Measurements from ENCODE around the gene CSMD2.

The CSMD2 gene

GRCh38 chr1:33507661-33508060 is 657.4 kb downstream of the CSMD2 start:
- no peak overlapping the region for H3K4me3 ChIP-seq (ENCODE audit: low read depth, low read length)
- no peak for TF ChIP-seq CTCF (IDR thresholded peaks at IDR 0.05; ENCODE audit: borderline replicate concordance, insufficient read depth, low read depth, low read length)

DNA sequence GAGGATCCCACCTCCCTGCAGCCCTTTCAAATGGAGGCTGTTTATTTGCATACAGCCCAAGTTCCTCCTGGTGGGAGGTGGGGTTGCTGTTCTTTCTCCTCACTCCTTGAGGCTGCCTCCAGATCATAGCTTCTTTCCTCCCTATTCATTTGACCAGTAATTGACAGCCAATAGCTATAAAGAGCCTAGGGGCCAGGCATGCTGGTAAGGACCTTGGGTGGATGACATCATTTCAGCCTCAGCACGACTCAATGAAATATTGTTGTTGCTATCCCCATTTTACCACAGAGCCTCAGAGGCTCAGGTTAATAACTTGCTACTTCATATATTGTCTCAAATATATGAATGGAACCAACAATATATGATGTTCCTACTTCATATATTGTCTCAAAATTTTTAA is 661.5 kb downstream of the CSMD2 start:
- no peak overlapping the region for H3K4me3 ChIP-seq (ENCODE audit: low read depth, low read length)
- no peak for TF ChIP-seq CTCF (IDR thresholded peaks at IDR 0.05; ENCODE audit: borderline replicate concordance, insufficient read depth, low read depth, low read length)

GRCh38 chr1:33502726-33503125 is 662.3 kb downstream of the CSMD2 start:
- H3K4me3 ChIP-seq (ENCODE audit: low read depth, low read length) = no peak overlapping the region
- no peak for TF ChIP-seq CTCF (IDR thresholded peaks at IDR 0.05; ENCODE audit: borderline replicate concordance, insufficient read depth, low read depth, low read length)

DNA sequence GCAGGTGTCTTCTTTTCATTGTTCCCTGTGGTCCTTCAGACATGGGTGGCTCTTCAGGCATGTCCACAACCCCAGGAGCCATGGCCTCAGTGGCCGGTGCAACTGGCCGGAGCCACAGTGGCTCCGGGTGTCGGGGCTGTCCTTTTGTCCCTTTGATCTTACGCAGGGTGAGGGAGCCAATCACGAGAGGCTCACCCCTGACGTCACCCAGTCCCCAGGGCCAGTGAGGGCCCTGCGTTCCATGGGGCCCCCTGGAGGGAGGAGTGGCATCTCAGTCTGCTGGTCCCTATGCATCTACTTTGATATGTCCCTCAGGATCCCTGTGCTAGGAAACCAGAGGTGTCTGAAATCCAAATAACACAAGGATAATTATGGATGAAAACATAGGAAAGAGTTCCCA is 663.3 kb downstream of the CSMD2 start:
- H3K4me3 ChIP-seq (ENCODE audit: low read depth, low read length) = no peak overlapping the region
- no peak for TF ChIP-seq CTCF (IDR thresholded peaks at IDR 0.05; ENCODE audit: borderline replicate concordance, insufficient read depth, low read depth, low read length)

GRCh38 chr1:33501309-33501708 is 663.7 kb downstream of the CSMD2 start:
- no peak overlapping the region for H3K4me3 ChIP-seq (ENCODE audit: low read depth, low read length)
- no peak for TF ChIP-seq CTCF (IDR thresholded peaks at IDR 0.05; ENCODE audit: borderline replicate concordance, insufficient read depth, low read depth, low read length)

GRCh38 chr1:33500547-33500946 is 664.5 kb downstream of the CSMD2 start:
- no peak overlapping the region for H3K4me3 ChIP-seq (ENCODE audit: low read depth, low read length)
- TF ChIP-seq CTCF (IDR thresholded peaks at IDR 0.05; ENCODE audit: borderline replicate concordance, insufficient read depth, low read depth, low read length) = no peak

DNA sequence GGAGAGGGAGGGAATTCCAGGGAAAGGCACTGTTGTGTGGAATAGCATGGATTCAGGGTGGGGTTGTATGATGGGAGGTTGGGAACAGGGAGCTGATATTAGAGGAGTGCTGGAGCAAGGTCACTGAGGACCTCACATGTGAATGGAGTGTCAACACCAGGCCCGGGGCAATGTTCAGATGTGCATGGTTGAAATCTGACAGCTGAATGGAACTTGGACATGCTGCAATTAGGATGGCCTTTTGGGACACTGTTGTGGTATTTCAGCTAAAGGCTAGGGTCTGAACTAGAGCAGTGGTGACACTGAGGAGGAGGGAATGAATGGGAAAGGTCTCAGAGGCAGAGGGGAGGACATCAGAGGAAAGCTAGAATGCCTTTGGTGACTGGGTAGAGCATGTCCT is 667.6 kb downstream of the CSMD2 start:
- no peak overlapping the region for H3K4me3 ChIP-seq (ENCODE audit: low read depth, low read length)
- no peak for TF ChIP-seq CTCF (IDR thresholded peaks at IDR 0.05; ENCODE audit: borderline replicate concordance, insufficient read depth, low read depth, low read length)

Data from GM12875 (cell line).